Naive thymus-derived CD8-positive, alpha-beta T cell (primary cell): ENCODE results near the gene ACSF2. TPM values are rescaled to one million over a fixed set of nuclear protein-coding genes. Genes with fewer than 3 reads are reported as not detected.

Experiments used
- ATAC-seq, 2 donors: fragments of 150-1000 bp; cut with Tn5 transposase in 1 of 2; sonication (Bioruptor Pico), chemical (Tn5 transposase) in 1 of 2; 1 replicate in 1 of 2; 2 replicates in 1 of 2; pipeline ENCODE4 v1.10.0; 2021; ENCODE audit warnings: mild to moderate bottlenecking in 2 of 2, moderate library complexity in 2 of 2
- POLR2A ChIA-PET: fragments of 350-600 bp; sonication (Branson Sonifier 250); formaldehyde crosslinking; loops from one replicate; lab custom pipeline; 2021; ENCODE audit warnings: antibody characterized with exemption; lab: Charles Lee
- DNase-seq, 10 donors: peaks; one replicate each; pipeline versions ENCODE4 v3.0.0 to v3.0.0-alpha.2; 2020 to 2022
- H3K27ac Mint-ChIP-seq, 10 donors: one replicate each; pipeline ENCODE4 v1.8.0; 2020 to 2022; ENCODE audit warnings: mild to moderate bottlenecking in 10 of 10, mixed read lengths in 10 of 10, moderate library complexity in 4 of 10, inconsistent platforms in 1 of 10
- H3K27me3 Mint-ChIP-seq, 5 donors: one replicate each; pipeline ENCODE4 v1.8.0; 2021 to 2022; ENCODE audit warnings: mixed read lengths in 5 of 5
- H3K36me3 Mint-ChIP-seq, 3 donors: one replicate each; pipeline ENCODE4 v1.8.0; 2020 to 2022; ENCODE audit warnings: mixed read lengths in 3 of 3, mild to moderate bottlenecking in 2 of 3, inconsistent platforms in 1 of 3
- H3K4me1 Mint-ChIP-seq, 4 donors: one replicate each; pipeline ENCODE4 v1.8.0; 2021 to 2022; ENCODE audit warnings: mixed read lengths in 4 of 4
- H3K4me3 Mint-ChIP-seq, 10 donors: one replicate each; pipeline ENCODE4 v1.8.0; 2020 to 2022; ENCODE audit warnings: mild to moderate bottlenecking in 10 of 10, mixed read lengths in 10 of 10, moderate library complexity in 6 of 10, inconsistent platforms in 1 of 10
- H3K9me3 Mint-ChIP-seq, 9 donors: one replicate each; pipeline ENCODE4 v1.8.0; 2020 to 2022; ENCODE audit warnings: mixed read lengths in 9 of 9, mild to moderate bottlenecking in 3 of 9, inconsistent platforms in 1 of 9, moderate library complexity in 1 of 9
- polyA plus RNA-seq, 3 donors: library from polyadenylated mRNA; unstranded; fragments of 300-500 nt; fragmentation: Illumina TruSeq; gene quantifications; one replicate each; pipeline ENCODE4 v1.2.3, GENCODE V29; 2021
- total RNA-seq, 8 experiments: library from RNA in 2 of 8; stranded (reverse) in 2 of 8; gene quantifications; one replicate each; pipeline ENCODE4 v1.2.3 and lab custom pipeline; 2021 to 2026

The ACSF2 gene, protein sequence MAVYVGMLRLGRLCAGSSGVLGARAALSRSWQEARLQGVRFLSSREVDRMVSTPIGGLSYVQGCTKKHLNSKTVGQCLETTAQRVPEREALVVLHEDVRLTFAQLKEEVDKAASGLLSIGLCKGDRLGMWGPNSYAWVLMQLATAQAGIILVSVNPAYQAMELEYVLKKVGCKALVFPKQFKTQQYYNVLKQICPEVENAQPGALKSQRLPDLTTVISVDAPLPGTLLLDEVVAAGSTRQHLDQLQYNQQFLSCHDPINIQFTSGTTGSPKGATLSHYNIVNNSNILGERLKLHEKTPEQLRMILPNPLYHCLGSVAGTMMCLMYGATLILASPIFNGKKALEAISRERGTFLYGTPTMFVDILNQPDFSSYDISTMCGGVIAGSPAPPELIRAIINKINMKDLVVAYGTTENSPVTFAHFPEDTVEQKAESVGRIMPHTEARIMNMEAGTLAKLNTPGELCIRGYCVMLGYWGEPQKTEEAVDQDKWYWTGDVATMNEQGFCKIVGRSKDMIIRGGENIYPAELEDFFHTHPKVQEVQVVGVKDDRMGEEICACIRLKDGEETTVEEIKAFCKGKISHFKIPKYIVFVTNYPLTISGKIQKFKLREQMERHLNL
- 10 to 100 TPM; 22.4 to 25.9 TPM for total RNA-seq
- 1 to 10 TPM; 1.2 to 2.3 (median 2.1) TPM for polyA plus RNA-seq
- 2.3 to 19.6 (median 11.7) reads per million in 6 experiments for total RNA-seq (lab: John Stamatoyannopoulos, UW)

DNA sequence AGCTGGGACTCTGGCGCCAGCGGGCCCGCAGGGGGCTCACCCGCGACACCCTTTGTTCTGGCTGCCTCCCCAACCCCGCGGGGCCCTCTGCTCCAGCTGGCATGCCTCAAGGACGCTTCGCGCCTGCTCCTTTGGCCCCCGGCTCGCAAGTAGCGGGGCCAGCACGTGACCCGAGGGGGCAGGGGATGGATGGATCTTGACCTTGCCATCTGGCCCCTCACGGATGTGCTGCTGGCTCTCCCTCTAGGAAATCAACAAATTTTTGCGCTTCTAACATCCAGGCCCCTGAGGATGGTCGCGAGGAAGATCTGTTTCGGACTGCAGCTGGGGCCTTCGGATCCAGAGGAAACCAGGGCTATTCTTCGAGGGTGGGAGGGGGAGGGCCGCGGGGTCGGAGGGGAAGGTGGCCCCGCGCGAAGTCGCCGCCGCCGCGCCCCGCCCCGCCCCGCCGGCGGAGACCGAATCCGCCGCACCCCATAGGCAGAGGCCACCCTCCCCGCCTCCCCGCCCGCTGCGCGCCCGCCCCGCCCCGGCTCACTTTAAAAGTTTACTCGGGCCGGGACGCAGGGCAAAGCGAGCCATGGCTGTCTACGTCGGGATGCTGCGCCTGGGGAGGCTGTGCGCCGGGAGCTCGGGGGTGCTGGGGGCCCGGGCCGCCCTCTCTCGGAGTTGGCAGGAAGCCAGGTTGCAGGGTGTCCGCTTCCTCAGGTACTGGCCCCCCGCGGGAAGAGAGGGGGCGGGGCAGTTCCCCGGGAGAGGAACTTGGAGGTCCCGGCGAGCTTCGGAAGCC, at the start of gene ACSF2:
Gene ACSF2, plus strand, starts transcription at position 537 of the 790 bp plus-strand sequence. Its CDS starts 44 bp downstream, at position 581.
- no peaks in the 10 kb centered on the region for H3K9me3 Mint-ChIP-seq
- DNase-seq (peak; percentile 36 to 81 (median 56)), ATAC-seq (peak; percentile 84 to 87)
- peaks cover 16 to 52% (median 35%) of the 10 kb centered on the region in 4 donors for H3K4me1 Mint-ChIP-seq
- H3K4me3 Mint-ChIP-seq, result peak within 1 kb of the TSS; percentile 82 to 90 (median 88)
- H3K27ac Mint-ChIP-seq, result peak within 1 kb of the TSS; percentile 63 to 95 (median 91)
- POLR2A ChIA-PET, result interaction anchor here (0.5 to 2.6 kb wide), 4 partner anchors 13 to 52 kb away, joined by 3 to 12 read pairs (median 3); partner anchors contain the start of gene LRRC59
- H3K27me3 Mint-ChIP-seq, result no peaks in the 10 kb centered on the region
- H3K36me3 Mint-ChIP-seq, result no peaks in the 10 kb centered on the region

DNA sequence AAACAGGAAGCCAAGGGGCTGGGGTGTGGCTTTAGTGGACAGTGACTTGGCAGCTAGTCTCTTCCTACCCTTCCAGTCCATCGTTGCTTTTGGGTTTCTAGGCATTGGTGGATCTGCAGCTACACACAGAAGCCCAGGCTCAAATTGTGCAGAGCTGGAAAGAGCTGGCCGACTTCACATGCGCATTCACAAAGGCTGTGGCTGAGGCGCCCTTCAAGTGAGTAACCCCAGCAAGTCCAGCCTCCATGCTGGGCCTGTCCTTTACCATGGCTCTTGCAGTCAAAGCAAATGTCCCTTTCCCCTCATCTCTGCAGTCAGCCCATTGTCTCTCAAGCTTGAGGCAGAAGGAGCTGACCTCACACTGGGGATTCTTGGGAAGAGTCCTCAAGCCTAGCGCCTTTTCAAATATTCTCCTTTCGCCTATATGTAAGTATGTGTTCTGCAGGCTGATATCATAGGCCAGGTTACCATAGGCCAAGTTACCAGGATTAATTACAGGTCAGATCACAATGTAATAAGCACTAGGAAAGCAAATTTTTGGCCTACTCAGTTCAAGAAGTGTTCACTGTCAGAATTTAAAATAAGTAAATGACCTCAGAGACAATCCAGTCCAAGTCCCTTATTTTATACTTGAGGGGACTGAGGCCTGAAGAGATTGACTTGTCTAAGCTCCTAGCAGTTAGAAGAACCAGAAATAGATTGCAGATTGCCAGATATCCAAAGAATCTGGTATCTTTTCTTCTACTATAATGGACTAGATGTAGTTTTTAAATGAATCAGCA, 46.5 kb upstream of the ACSF2 start:
- POLR2A ChIA-PET, result interaction anchor here (1.2 kb wide), 1 partner anchor 18 kb away, joined by 3 read pairs; the partner anchor contains the start of gene LRRC59
- H3K4me3 Mint-ChIP-seq, result no peak overlapping the region
- H3K4me1 Mint-ChIP-seq, result no peaks in the 10 kb centered on the region
- H3K9me3 Mint-ChIP-seq, result no peaks in the 10 kb centered on the region
- no peak for DNase-seq
- H3K27me3 Mint-ChIP-seq, result no peaks in the 10 kb centered on the region
- peak overlapping the region in 2 of 10 donors; percentile 27 to 39 for H3K27ac Mint-ChIP-seq
- ATAC-seq, result no peak
- H3K36me3 Mint-ChIP-seq, result peaks cover 0 to 35% (median 7%) of the 10 kb centered on the region in 3 donors

DNA sequence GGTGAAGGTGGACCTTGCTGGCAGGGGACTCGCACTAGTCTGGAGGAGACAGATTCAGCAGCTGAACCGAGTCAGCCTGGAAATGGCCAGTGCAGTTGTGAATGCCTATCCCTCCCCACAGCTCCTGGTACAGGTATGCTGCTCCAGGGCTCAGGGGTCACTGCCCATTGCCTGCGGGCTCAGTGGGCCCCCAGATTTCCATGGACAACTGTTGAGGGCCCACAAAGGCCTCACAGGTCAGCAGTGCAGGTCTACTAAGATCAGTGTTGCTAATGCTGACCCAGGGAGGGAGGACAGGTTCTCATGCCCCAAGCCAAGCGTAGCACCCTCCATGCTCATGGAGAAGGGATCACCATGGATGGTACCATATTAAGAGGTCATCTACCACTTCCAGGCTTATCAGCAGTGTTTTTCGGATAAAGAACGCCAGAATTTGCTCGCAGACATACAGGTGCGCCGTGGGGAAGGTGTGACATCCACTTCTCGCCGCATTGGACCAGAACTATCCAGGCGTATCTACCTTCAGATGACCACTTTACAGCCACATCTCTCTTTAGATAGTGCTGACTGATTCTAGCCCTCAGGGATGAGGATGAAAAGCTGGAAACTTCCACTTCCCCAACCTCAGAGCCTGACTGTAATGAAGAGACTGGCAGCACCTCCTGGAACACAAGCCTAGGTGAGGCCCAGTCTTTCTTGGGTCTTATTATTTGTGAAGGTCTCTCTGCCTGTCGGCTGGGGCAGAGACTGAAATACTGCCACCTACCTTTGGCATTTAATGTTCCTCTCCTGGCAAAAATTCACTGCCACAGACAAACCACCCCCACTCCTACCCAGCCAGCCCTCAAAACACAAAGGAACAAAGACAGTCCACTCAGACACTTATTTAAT, 45.4 kb upstream of the ACSF2 start:
- ATAC-seq, result peak; percentile 33 to 51
- H3K36me3 Mint-ChIP-seq, result peaks cover 0 to 45% (median 12%) of the 10 kb centered on the region in 3 donors
- peak overlapping the region in 2 of 10 donors; percentile 10 to 65 for H3K27ac Mint-ChIP-seq
- H3K4me1 Mint-ChIP-seq, result no peaks in the 10 kb centered on the region
- H3K4me3 Mint-ChIP-seq, result no peak overlapping the region
- DNase-seq, result no peak
- no peaks in the 10 kb centered on the region for H3K9me3 Mint-ChIP-seq
- no peaks in the 10 kb centered on the region for H3K27me3 Mint-ChIP-seq
- POLR2A ChIA-PET, result interaction anchor here (0.7 to 1.2 kb wide), 2 partner anchors 17 kb away, joined by 3 read pairs; partner anchors contain the start of gene LRRC59

DNA sequence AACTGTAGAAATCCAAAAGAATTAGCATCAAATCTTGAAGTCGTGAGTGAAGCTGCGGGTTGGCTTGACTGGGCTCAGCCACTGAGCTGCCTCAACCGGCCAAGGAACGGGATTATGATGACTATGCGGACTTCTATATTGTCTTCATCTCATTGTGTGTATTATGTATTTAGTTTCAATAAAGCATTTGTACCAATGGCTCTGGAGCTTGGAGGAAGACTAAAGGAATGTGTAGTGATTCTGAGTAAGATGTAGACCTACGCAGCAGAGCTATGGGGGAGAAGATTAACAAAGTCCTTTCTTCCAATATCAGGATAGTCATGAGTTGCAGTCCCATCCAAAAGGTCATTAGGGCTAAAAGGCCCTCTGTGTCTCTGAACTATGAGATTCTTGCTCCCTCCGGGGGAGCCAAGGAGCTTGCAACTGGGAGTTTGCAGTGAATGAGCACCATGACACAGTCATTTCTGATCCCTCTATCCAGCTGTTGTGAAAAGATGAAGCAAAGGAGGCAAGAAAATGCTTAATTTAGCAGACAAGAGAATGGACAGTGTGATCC, 44.7 kb upstream of the ACSF2 start:
- POLR2A ChIA-PET, result interaction anchor here (0.7 kb wide), 1 partner anchor 16 kb away, joined by 3 read pairs; the partner anchor contains the start of gene LRRC59
- no peak for DNase-seq
- ATAC-seq, result no peak
- Mint-ChIP-seq H3K9me3 (no peaks in the 10 kb centered on the region), H3K27ac (peak overlapping the region in 2 of 10 donors; percentile 0 to 65), H3K36me3 (peaks cover 0 to 53% (median 13%) of the 10 kb centered on the region in 3 donors), H3K27me3 (no peaks in the 10 kb centered on the region), H3K4me3 (no peak overlapping the region), H3K4me1 (no peaks in the 10 kb centered on the region)

DNA sequence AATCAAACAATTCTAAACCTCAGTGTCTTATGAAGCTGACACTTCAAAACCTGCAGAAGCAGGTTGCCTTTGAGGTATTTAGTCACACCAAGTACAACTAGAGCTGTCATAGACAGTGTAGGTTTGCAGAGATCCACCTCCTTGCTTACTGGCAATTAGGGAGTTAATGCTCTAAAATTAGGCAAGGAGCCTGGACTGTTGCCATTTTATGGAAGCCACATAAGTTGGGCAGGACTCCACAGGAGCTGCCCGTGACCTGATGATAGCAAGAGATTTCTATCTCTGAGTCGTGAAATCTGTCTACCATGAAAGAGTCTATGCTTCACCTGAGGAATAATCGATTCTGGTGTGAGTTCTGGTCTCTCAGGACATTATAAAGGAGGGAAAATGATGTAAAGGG, 44.1 kb upstream of the ACSF2 start:
- peaks cover 0 to 58% (median 16%) of the 10 kb centered on the region in 3 donors for H3K36me3 Mint-ChIP-seq
- no peaks in the 10 kb centered on the region for H3K9me3 Mint-ChIP-seq
- DNase-seq (no peak), ATAC-seq (no peak)
- POLR2A ChIA-PET, result no interaction called here
- no peaks in the 10 kb centered on the region for H3K4me1 Mint-ChIP-seq
- H3K27me3 Mint-ChIP-seq, result no peaks in the 10 kb centered on the region
- peak overlapping the region in 3 of 10 donors; percentile 0 to 83 (median 9) for H3K27ac Mint-ChIP-seq
- H3K4me3 Mint-ChIP-seq, result no peak overlapping the region

DNA sequence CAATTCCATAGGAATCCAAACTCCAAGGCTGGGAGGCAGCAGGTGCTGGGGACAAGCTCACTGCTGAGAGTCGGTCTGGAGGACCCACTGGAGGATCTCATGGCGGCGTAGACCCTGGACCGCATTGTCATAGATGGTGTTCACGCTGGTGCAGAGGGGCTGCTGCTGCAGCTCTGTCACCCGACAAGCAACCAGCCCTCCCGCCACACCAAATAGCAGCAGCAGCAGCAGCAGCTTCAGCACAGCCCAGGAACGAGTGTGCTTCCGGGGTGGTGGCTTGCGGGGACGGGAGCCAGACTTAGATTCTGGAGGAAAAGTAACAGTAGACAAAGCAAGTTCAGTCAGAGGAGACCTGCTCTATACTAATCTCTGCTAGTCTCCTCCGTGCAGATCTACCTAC, 43.1 kb upstream of the ACSF2 start:
- H3K4me3 Mint-ChIP-seq, result no peak overlapping the region
- ATAC-seq (no peak), DNase-seq (no peak)
- H3K36me3 Mint-ChIP-seq, result peaks cover 0 to 68% (median 16%) of the 10 kb centered on the region in 3 donors
- POLR2A ChIA-PET, result no interaction called here
- H3K4me1 Mint-ChIP-seq, result no peaks in the 10 kb centered on the region
- H3K9me3 Mint-ChIP-seq, result no peaks in the 10 kb centered on the region
- no peak overlapping the region for H3K27ac Mint-ChIP-seq
- no peaks in the 10 kb centered on the region for H3K27me3 Mint-ChIP-seq

DNA sequence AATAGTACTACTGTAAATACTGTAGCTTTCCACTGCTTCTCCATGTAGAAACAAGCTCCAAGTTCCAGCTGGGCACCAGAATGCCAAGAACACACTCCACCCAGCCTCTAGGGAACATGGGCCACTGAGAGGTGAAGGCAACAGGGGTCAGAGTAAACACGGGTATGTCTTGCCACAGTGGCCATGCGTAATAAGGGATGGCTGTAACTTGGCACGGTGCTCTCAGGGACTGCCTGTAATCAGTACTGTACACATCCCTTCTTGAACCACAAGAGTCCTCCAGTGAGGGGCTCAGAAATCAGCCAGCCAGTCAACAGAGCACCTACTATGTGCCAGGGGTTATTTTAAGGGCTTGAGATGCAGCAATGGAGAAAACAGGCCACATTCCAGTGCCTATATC, 39.5 kb upstream of the ACSF2 start:
- POLR2A ChIA-PET, result interaction anchor here (0.5 to 2.0 kb wide), 3 partner anchors 11 to 123 kb away, joined by 3 to 9 read pairs (median 3); partner anchors contain the start of gene LRRC59
- ATAC-seq, result no peak
- Mint-ChIP-seq H3K4me3 (no peak overlapping the region), H3K9me3 (no peaks in the 10 kb centered on the region), H3K27ac (peak overlapping the region in 2 of 10 donors; percentile 33 to 55), H3K27me3 (no peaks in the 10 kb centered on the region), H3K4me1 (peaks cover 0 to 3% (median 0%) of the 10 kb centered on the region in 4 donors), H3K36me3 (peaks cover 0 to 97% (median 25%) of the 10 kb centered on the region in 3 donors)
- DNase-seq, result no peak

DNA sequence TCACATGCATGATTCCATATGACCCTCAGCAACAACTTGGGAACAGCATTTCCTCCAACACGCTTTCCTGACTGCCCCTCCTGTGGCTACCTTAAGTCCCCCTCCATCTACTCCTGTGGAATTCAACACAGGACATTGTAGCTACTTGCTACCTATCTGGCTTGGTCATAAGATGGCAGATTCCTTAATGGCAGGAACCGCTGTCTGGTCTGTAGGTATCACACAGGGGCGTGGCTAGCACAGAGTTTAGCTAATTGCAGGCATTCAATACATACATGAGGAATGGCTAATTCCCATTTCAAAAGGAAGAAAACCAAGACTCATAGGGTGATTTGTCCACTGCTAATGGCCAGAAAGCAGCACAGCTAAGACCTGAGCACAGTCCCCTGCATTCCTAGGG, 37.3 kb upstream of the ACSF2 start:
- Mint-ChIP-seq H3K27me3 (no peaks in the 10 kb centered on the region), H3K4me3 (no peak overlapping the region), H3K36me3 (peaks cover 0 to 99% (median 26%) of the 10 kb centered on the region in 3 donors), H3K27ac (no peak overlapping the region), H3K9me3 (no peaks in the 10 kb centered on the region), H3K4me1 (peaks cover 1 to 10% (median 8%) of the 10 kb centered on the region in 4 donors)
- POLR2A ChIA-PET, result interaction anchor here (0.6 to 1.7 kb wide), 3 partner anchors 8 to 671 kb away, joined by 4 to 5 read pairs (median 5); partner anchors contain the start of genes EME1, LRRC59 and MRPL27
- DNase-seq (no peak), ATAC-seq (no peak)

DNA sequence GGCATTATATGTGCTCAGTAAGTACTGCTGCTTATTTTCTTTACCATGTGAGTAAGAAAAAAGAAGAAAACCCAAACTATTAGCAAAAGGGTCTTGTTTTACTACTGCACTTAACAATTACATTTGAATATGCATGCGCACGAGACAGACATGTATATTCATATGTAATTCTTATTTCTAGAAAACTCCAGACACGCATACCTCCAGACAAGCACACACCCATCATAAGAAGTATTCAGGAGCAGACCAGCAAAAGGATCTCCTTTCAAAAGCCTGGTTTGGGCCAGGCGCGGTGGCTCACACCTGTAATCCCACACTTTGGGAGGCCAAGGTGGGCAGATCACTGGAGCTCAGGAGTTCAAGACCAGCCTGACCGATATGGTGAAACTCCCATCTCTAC, 36.5 kb upstream of the ACSF2 start:
- H3K4me3 Mint-ChIP-seq, result no peak overlapping the region
- H3K36me3 Mint-ChIP-seq, result peaks cover 0 to 99% (median 29%) of the 10 kb centered on the region in 3 donors

DNA sequence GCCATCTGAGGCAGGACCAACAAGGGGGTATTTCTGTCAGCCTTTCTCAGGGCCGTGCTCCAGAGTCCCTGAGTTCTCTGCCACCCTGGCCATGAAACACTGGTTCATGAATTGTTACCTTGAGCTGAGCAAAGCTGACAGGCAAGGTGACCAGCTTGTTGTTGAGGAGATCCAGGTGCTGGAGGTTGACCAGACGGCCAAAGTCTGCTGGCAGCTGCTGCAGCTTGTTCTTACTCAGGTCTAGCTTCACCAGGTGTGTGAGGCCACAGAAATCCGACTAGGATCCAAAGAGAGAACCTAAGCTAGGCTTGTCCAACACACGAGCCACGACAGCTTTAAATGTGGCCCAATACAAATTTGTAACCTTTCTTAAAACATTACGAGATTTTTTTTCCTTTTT, 33.4 kb upstream of the ACSF2 start:
- Mint-ChIP-seq H3K4me1 (peaks cover 19 to 40% (median 32%) of the 10 kb centered on the region in 4 donors), H3K9me3 (no peaks in the 10 kb centered on the region), H3K27ac (no peak overlapping the region), H3K27me3 (no peaks in the 10 kb centered on the region), H3K36me3 (peaks cover 0 to 75% (median 19%) of the 10 kb centered on the region in 3 donors), H3K4me3 (no peak overlapping the region)
- DNase-seq (no peak), ATAC-seq (no peak)
- POLR2A ChIA-PET, result interaction anchor here (1.1 kb wide), 1 partner anchor 19 kb away, joined by 5 read pairs; the partner anchor contains the start of genes EME1 and MRPL27

More for the DNA sequence above, 36.5 kb upstream of the ACSF2 start:
- H3K4me1 Mint-ChIP-seq, result peaks cover 2 to 15% (median 13%) of the 10 kb centered on the region in 4 donors
- ATAC-seq (no peak), DNase-seq (no peak)
- H3K9me3 Mint-ChIP-seq, result no peaks in the 10 kb centered on the region
- no peak overlapping the region for H3K27ac Mint-ChIP-seq
- H3K27me3 Mint-ChIP-seq, result no peaks in the 10 kb centered on the region
- POLR2A ChIA-PET, result interaction anchor here (0.7 to 1.7 kb wide), 2 partner anchors 16 to 344 kb away, joined by 3 to 5 read pairs; partner anchors contain the start of genes EME1 and MRPL27
